ENCODE results near the gene TOLLIP.
"Not testable (repeated sequence)": the region's sequence is repeated elsewhere in the genome, so short reads cannot be mapped to it uniquely, and the experiment has no call there.

GRCh38 chr11:1247026-1247425, 62.4 kb downstream of the TOLLIP start:
- not testable (repeated sequence) for TF ChIP-seq CTCF (IDR thresholded peaks at IDR 0.05; ENCODE audit: low read depth, low read length, poor library complexity, severe bottlenecking); EZH2phosphoT487 (IDR thresholded peaks at IDR 0.05; ENCODE audit: borderline replicate concordance, low read length)

Data from DOHH2 (cell line).